WTC11 (cell line): Measurements from ENCODE around the gene LRMDA. TPM values are rescaled to one million over a fixed set of nuclear protein-coding genes. Genes with fewer than 3 reads are reported as not detected.
A peak's percentile ranks its signal among the peaks of the same experiment; 100 is the strongest.

ENCODE experiments used
- ATAC-seq: fragments of 200-7000 bp; cut with Tn5 transposase; 2 replicates; pipeline ENCODE4 v1.10.0; 2021; ENCODE audit warnings: mild to moderate bottlenecking, moderate library complexity
- CTCF ChIA-PET: fragments of 300-600 bp; sonication (Branson Sonifier 250); formaldehyde crosslinking; loops from one replicate; lab custom pipeline; 2021; ENCODE audit warnings: antibody characterized with exemption; lab: Charles Lee
- POLR2A ChIA-PET: fragments of 350-600 bp; sonication (Branson Sonifier 250); formaldehyde crosslinking; loops from one replicate; lab custom pipeline; 2021; ENCODE audit warnings: antibody characterized with exemption; lab: Charles Lee
- DNase-seq: peaks from one replicate; pipeline ENCODE4 v3.0.0; 2021; ENCODE audit warnings: low spot score
- H3K27ac Mint-ChIP-seq: 2 replicates; pipeline ENCODE4 v1.8.0; 2021; ENCODE audit warnings: mixed read lengths
- H3K27me3 Mint-ChIP-seq: 2 replicates; pipeline ENCODE4 v1.8.0; 2021; ENCODE audit warnings: low read depth, mild to moderate bottlenecking, moderate library complexity, mixed read lengths
- H3K36me3 Mint-ChIP-seq: 2 replicates; pipeline ENCODE4 v1.8.0; 2021; ENCODE audit warnings: mixed read lengths
- H3K4me1 Mint-ChIP-seq: 2 replicates; pipeline ENCODE4 v1.8.0; 2022; ENCODE audit warnings: mixed read lengths
- H3K4me3 Mint-ChIP-seq: 2 replicates; pipeline ENCODE4 v1.8.0; 2021; ENCODE audit warnings: mild to moderate bottlenecking, moderate library complexity, mixed read lengths
- H3K9me3 Mint-ChIP-seq: 2 replicates; pipeline ENCODE4 v1.8.0; 2021; ENCODE audit warnings: mixed read lengths
- CBFB ChIP-seq: sonication (generic); formaldehyde crosslinking; IDR thresholded peaks from 2 replicates; pipeline ENCODE4 v1.8.1; 2022; ENCODE audit warnings: mild to moderate bottlenecking, low read depth, missing genetic modification reagents
- CREB1 ChIP-seq: sonication (generic); formaldehyde crosslinking; IDR thresholded peaks from 2 replicates; pipeline ENCODE4 v1.8.0; 2023; ENCODE audit warnings: mild to moderate bottlenecking, missing genetic modification reagents
- CREM ChIP-seq: sonication (generic); formaldehyde crosslinking; IDR thresholded peaks from 2 replicates; pipeline ENCODE4 v1.8.1; 2022; ENCODE audit warnings: mild to moderate bottlenecking, missing genetic modification reagents, moderate library complexity
- FOXJ3 ChIP-seq: sonication (generic); formaldehyde crosslinking; IDR thresholded peaks from 2 replicates; pipeline ENCODE4 v1.9.0; 2021; ENCODE audit warnings: missing genetic modification reagents, mild to moderate bottlenecking, borderline replicate concordance
- GTF2I ChIP-seq: fragments of 250-450 bp; sonication (Bioruptor Pico); conservative IDR thresholded peaks from 2 replicates; pipeline ENCODE4 v1.4.0; 2021; ENCODE audit warnings: mild to moderate bottlenecking
- JUN ChIP-seq: sonication (generic); formaldehyde crosslinking; IDR thresholded peaks from 2 replicates; pipeline ENCODE4 v1.8.0; 2023; ENCODE audit warnings: mild to moderate bottlenecking, missing genetic modification reagents
- KAT7 ChIP-seq: sonication (generic); formaldehyde crosslinking; IDR thresholded peaks from 2 replicates; pipeline ENCODE4 v1.8.1; 2023; ENCODE audit warnings: missing genetic modification reagents, mild to moderate bottlenecking, borderline replicate concordance
- MYBL2 ChIP-seq: sonication (generic); formaldehyde crosslinking; IDR thresholded peaks from 2 replicates; pipeline ENCODE4 v1.8.1; 2023; ENCODE audit warnings: mild to moderate bottlenecking, moderate library complexity, missing genetic modification reagents
- RORB ChIP-seq: fragments of 250-450 bp; sonication (Bioruptor Pico); IDR thresholded peaks from 2 replicates; pipeline ENCODE4 v1.9.0; 2021; ENCODE audit warnings: mild to moderate bottlenecking
- SMAD3 ChIP-seq: sonication (generic); formaldehyde crosslinking; IDR thresholded peaks from 2 replicates; pipeline ENCODE4 v1.8.0; 2022; ENCODE audit warnings: missing genetic modification reagents, mild to moderate bottlenecking, borderline replicate concordance
- SOX15 ChIP-seq: fragments of 250-450 bp; sonication (Bioruptor Pico); IDR thresholded peaks from 2 replicates; pipeline ENCODE4 v1.9.0; 2021; ENCODE audit warnings: mild to moderate bottlenecking
- TP53 ChIP-seq: sonication (generic); formaldehyde crosslinking; IDR thresholded peaks from 2 replicates; pipeline ENCODE4 v1.8.1; 2023; ENCODE audit warnings: mild to moderate bottlenecking, missing genetic modification reagents
- ZNF121 ChIP-seq: sonication (generic); formaldehyde crosslinking; IDR thresholded peaks from 2 replicates; pipeline ENCODE4 v1.8.0; 2023; ENCODE audit warnings: missing genetic modification reagents
- ZNF317 ChIP-seq: sonication (generic); formaldehyde crosslinking; IDR thresholded peaks from 2 replicates; pipeline ENCODE4 v1.8.1; 2023; ENCODE audit warnings: low read depth, mild to moderate bottlenecking, moderate library complexity, missing genetic modification reagents, borderline replicate concordance
- total RNA-seq: library from RNA; stranded (reverse); gene quantifications from 3 replicates; pipeline ENCODE4 v1.2.3, GENCODE V29; 2021
- TF ChIP-seq, protein P1 (sequence below): fragments of 250-450 bp; sonication (Bioruptor Pico); IDR thresholded peaks from 2 replicates; pipeline ENCODE4 v1.9.0; 2021; ENCODE audit warnings: mild to moderate bottlenecking
- TF ChIP-seq, protein P2 (sequence below): fragments of 250-450 bp; sonication (Bioruptor Pico); IDR thresholded peaks from 2 replicates; pipeline ENCODE4 v1.9.0; 2021; ENCODE audit warnings: mild to moderate bottlenecking
- TF ChIP-seq, protein P3 (sequence below): sonication (generic); formaldehyde crosslinking; IDR thresholded peaks from 2 replicates; pipeline ENCODE4 v1.8.0; 2022; ENCODE audit warnings: missing genetic modification reagents
- TF ChIP-seq, protein P4 (sequence below): sonication (generic); formaldehyde crosslinking; IDR thresholded peaks from 2 replicates; pipeline ENCODE4 v1.8.1; 2023; ENCODE audit warnings: mild to moderate bottlenecking, missing genetic modification reagents, borderline replicate concordance
- TF ChIP-seq, protein P5 (sequence below): sonication (generic); formaldehyde crosslinking; IDR thresholded peaks from 2 replicates; pipeline ENCODE4 v1.8.1; 2022; ENCODE audit warnings: low read depth, missing genetic modification reagents, borderline replicate concordance
- TF ChIP-seq, protein P6 (sequence below): sonication (generic); formaldehyde crosslinking; IDR thresholded peaks from 2 replicates; pipeline ENCODE4 v1.8.0; 2022; ENCODE audit warnings: mild to moderate bottlenecking, missing genetic modification reagents

The LRMDA gene
- total RNA-seq, 1 experiment from 2014 or later: 0.92 TPM

DNA sequence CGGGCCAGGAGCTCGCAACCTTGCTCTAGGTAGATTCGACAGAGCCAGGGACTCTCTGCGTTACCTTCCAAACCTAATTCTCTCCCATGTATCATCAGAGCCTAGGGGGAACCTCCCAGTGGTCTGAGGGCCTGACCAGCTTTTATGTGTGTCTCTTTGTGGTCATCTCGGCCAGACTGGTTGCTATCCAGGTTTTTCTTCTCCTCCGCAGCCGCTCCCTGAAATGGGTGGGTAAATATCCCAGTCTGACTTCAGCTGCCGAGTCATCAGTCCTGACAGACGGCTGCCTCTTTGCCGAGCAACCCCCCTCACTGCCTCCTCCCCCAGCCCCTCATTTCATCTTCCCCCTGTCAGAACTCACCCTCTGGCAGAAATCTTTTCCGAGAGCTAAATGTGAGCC is 578.1 kb downstream of the LRMDA start:
- Mint-ChIP-seq H3K4me3 (no peak overlapping the region), H3K9me3 (peaks cover 4% of the 10 kb centered on the region; the same call in 1 of the 2 replicates), H3K36me3 (no peaks in the 10 kb centered on the region)
- TF ChIP-seq, protein P1, sequence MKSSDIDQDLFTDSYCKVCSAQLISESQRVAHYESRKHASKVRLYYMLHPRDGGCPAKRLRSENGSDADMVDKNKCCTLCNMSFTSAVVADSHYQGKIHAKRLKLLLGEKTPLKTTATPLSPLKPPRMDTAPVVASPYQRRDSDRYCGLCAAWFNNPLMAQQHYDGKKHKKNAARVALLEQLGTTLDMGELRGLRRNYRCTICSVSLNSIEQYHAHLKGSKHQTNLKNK (CRISPR knock-in tag): no peak
- no peak for TF ChIP-seq KAT7
- TF ChIP-seq, protein P2, sequence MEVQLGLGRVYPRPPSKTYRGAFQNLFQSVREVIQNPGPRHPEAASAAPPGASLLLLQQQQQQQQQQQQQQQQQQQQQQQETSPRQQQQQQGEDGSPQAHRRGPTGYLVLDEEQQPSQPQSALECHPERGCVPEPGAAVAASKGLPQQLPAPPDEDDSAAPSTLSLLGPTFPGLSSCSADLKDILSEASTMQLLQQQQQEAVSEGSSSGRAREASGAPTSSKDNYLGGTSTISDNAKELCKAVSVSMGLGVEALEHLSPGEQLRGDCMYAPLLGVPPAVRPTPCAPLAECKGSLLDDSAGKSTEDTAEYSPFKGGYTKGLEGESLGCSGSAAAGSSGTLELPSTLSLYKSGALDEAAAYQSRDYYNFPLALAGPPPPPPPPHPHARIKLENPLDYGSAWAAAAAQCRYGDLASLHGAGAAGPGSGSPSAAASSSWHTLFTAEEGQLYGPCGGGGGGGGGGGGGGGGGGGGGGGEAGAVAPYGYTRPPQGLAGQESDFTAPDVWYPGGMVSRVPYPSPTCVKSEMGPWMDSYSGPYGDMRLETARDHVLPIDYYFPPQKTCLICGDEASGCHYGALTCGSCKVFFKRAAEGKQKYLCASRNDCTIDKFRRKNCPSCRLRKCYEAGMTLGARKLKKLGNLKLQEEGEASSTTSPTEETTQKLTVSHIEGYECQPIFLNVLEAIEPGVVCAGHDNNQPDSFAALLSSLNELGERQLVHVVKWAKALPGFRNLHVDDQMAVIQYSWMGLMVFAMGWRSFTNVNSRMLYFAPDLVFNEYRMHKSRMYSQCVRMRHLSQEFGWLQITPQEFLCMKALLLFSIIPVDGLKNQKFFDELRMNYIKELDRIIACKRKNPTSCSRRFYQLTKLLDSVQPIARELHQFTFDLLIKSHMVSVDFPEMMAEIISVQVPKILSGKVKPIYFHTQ (CRISPR knock-in tag): no peak
- TF ChIP-seq RORB: no peak
- no peak for TF ChIP-seq ZNF121 (CRISPR knock-in tag)
- TF ChIP-seq, protein P3, sequence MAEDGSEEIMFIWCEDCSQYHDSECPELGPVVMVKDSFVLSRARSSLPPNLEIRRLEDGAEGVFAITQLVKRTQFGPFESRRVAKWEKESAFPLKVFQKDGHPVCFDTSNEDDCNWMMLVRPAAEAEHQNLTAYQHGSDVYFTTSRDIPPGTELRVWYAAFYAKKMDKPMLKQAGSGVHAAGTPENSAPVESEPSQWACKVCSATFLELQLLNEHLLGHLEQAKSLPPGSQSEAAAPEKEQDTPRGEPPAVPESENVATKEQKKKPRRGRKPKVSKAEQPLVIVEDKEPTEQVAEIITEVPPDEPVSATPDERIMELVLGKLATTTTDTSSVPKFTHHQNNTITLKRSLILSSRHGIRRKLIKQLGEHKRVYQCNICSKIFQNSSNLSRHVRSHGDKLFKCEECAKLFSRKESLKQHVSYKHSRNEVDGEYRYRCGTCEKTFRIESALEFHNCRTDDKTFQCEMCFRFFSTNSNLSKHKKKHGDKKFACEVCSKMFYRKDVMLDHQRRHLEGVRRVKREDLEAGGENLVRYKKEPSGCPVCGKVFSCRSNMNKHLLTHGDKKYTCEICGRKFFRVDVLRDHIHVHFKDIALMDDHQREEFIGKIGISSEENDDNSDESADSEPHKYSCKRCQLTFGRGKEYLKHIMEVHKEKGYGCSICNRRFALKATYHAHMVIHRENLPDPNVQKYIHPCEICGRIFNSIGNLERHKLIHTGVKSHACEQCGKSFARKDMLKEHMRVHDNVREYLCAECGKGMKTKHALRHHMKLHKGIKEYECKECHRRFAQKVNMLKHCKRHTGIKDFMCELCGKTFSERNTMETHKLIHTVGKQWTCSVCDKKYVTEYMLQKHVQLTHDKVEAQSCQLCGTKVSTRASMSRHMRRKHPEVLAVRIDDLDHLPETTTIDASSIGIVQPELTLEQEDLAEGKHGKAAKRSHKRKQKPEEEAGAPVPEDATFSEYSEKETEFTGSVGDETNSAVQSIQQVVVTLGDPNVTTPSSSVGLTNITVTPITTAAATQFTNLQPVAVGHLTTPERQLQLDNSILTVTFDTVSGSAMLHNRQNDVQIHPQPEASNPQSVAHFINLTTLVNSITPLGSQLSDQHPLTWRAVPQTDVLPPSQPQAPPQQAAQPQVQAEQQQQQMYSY (CRISPR knock-in tag): no peak
- no peak for TF ChIP-seq CREB1
- no peak for TF ChIP-seq SOX15 (CRISPR knock-in tag)
- TF ChIP-seq CREM (CRISPR knock-in tag): no peak
- TF ChIP-seq, protein P4, sequence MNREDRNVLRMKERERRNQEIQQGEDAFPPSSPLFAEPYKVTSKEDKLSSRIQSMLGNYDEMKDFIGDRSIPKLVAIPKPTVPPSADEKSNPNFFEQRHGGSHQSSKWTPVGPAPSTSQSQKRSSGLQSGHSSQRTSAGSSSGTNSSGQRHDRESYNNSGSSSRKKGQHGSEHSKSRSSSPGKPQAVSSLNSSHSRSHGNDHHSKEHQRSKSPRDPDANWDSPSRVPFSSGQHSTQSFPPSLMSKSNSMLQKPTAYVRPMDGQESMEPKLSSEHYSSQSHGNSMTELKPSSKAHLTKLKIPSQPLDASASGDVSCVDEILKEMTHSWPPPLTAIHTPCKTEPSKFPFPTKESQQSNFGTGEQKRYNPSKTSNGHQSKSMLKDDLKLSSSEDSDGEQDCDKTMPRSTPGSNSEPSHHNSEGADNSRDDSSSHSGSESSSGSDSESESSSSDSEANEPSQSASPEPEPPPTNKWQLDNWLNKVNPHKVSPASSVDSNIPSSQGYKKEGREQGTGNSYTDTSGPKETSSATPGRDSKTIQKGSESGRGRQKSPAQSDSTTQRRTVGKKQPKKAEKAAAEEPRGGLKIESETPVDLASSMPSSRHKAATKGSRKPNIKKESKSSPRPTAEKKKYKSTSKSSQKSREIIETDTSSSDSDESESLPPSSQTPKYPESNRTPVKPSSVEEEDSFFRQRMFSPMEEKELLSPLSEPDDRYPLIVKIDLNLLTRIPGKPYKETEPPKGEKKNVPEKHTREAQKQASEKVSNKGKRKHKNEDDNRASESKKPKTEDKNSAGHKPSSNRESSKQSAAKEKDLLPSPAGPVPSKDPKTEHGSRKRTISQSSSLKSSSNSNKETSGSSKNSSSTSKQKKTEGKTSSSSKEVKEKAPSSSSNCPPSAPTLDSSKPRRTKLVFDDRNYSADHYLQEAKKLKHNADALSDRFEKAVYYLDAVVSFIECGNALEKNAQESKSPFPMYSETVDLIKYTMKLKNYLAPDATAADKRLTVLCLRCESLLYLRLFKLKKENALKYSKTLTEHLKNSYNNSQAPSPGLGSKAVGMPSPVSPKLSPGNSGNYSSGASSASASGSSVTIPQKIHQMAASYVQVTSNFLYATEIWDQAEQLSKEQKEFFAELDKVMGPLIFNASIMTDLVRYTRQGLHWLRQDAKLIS (CRISPR knock-in tag): no peak
- TF ChIP-seq SMAD3 (CRISPR knock-in tag): no peak
- TF ChIP-seq, protein P5, sequence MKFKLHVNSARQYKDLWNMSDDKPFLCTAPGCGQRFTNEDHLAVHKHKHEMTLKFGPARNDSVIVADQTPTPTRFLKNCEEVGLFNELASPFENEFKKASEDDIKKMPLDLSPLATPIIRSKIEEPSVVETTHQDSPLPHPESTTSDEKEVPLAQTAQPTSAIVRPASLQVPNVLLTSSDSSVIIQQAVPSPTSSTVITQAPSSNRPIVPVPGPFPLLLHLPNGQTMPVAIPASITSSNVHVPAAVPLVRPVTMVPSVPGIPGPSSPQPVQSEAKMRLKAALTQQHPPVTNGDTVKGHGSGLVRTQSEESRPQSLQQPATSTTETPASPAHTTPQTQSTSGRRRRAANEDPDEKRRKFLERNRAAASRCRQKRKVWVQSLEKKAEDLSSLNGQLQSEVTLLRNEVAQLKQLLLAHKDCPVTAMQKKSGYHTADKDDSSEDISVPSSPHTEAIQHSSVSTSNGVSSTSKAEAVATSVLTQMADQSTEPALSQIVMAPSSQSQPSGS (CRISPR knock-in tag): no peak
- TF ChIP-seq JUN (CRISPR knock-in tag): no peak
- TF ChIP-seq ZNF317: no peak
- no peak for TF ChIP-seq FOXJ3
- TF ChIP-seq TP53 (CRISPR knock-in tag): no peak
- no peak for TF ChIP-seq GTF2I (CRISPR knock-in tag)
- no peak for TF ChIP-seq MYBL2 (CRISPR knock-in tag)
- no peak for TF ChIP-seq CBFB (CRISPR knock-in tag)
- TF ChIP-seq, protein P6, sequence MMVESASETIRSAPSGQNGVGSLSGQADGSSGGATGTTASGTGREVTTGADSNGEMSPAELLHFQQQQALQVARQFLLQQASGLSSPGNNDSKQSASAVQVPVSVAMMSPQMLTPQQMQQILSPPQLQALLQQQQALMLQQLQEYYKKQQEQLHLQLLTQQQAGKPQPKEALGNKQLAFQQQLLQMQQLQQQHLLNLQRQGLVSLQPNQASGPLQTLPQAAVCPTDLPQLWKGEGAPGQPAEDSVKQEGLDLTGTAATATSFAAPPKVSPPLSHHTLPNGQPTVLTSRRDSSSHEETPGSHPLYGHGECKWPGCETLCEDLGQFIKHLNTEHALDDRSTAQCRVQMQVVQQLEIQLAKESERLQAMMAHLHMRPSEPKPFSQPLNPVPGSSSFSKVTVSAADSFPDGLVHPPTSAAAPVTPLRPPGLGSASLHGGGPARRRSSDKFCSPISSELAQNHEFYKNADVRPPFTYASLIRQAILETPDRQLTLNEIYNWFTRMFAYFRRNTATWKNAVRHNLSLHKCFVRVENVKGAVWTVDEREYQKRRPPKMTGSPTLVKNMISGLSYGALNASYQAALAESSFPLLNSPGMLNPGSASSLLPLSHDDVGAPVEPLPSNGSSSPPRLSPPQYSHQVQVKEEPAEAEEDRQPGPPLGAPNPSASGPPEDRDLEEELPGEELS (CRISPR knock-in tag): no peak
- TF ChIP-seq, all 79 proteins: peak for 0
- ChIA-PET CTCF (interaction anchor here (0.9 to 1.2 kb wide), 2 partner anchors 27 to 77 kb away, joined by 3 to 5 read pairs; no protein-coding TSS in a partner anchor), POLR2A (no interaction called here)
- ATAC-seq (peak; percentile 32), DNase-seq (no peak)
- H3K4me1 Mint-ChIP-seq: peaks cover 44% of the 10 kb centered on the region
- H3K27me3 Mint-ChIP-seq: peaks cover 2% of the 10 kb centered on the region; the same call in 1 of the 2 replicates
- H3K27ac Mint-ChIP-seq: no peak overlapping the region
